ENCODE measurements around the gene TAS1R3.

- TF ChIP-seq EZH2 (IDR thresholded peaks at IDR 0.05; ENCODE audit: borderline replicate concordance, low read length) (no peak), CTCF (conservative IDR thresholded peaks at IDR 0.05 in 1 of 2, IDR thresholded peaks at IDR 0.05 in 1 of 2; ENCODE audit: extremely low read depth in 1 of 2, insufficient read depth in 1 of 2, low read depth in 1 of 2, low read length in 2 of 2) (no peak)
Observed at GRCh38 chr1:1293263-1294249, 37.5 kb upstream of the TAS1R3 start.
